GM19328 (cell line): Measurements from ENCODE around the gene CA7.

Experiments
- ATAC-seq: cut with Tn5 transposase; IDR thresholded peaks from one replicate; pipeline ENCODE4 v1.9.1; 2021; ENCODE audit warnings: mild to moderate bottlenecking, moderate library complexity; ENCODE audit not compliant: unreplicated experiment

Gene CA7

DNA sequence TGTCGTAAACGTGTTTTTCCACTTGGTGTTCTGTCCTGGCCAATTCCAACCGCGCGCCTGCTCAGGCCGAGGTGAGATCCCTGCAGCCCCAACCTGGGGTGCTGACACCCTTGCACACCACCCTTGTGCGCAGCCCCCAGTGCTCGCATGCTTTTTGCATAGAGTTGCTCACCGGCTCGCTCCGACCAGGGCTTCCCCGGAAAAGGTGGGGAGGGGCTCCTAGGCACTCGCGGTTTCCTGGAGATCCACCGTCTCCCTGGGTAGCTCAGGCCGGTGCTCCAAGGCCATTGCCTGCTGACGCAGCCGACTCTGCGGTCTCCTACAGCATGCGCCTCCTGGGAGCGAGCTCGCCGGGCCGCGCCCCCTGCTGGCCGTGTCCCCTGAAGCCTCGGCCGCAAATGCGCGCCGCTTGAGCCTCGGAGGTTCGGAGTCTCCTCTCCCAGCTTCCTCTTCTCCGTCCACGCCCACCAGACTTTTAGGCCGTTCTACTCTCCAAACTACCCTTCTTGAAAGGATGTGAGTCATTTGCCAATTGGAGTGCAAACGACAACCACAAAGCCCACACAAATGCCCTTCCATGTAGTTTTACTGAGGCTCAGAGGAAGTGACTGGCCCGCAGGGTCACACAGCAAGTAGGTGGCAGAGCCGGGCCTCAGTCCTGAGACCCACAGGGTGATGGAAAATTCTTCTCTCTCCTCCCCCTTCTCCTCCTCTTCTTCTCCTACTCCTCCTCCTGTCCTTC, 28.9 kb downstream of the CA7 start:
- peak; percentile 75 for ATAC-seq

DNA sequence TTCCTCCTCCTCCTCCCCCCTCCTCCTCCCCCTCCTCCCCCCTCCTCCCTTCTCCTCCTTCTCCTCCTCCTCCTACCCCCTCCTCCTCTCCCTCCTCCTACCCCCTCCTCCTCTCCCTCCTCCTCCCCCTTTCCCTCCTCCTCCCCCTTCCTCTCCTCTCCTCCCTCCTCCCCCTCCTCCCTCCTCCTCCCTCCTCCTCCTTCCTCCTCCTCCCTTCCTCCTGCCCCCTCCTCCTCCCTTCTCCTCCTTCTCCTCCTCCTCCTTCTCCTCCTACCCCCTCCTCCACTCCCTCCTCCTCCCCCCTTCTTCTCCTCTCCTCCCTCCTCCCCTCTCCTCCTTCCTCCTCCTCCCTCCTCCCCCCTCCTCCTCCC, 29.5 kb downstream of the CA7 start:
- ATAC-seq: no peak

DNA sequence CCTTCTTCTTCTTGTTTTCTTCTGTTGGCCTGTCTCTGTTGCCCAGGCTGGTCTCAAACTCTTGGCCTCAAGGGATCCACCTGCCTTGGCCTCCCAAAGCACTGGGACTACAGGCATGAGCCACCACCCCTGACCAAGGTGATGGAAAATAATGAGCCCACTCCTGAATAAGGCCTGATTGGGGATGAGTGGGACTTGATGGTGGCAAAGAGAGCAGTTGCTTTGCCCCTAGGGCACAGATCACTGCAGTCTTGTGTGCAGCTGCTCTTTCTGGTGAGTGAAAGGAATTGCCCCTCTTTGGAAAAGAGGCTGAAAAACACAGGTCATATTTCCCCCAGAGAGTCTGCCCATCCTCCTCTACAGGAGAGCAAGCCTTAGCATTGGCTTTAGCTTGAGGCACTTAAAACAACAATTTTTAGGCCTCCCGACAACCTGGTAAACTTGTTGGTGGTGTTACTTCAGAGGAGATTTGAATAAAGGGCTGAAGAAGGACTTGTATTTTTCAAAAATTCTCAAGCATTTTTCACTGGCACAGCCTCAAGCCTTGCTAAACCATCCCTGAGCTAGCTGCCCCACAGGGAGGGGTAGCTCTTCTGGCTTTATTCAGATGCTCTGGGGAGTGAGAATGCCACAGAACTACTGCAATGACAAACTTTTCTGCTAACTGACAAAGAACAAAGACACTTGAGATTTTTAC, 30.0 kb downstream of the CA7 start:
- ATAC-seq: no peak

DNA sequence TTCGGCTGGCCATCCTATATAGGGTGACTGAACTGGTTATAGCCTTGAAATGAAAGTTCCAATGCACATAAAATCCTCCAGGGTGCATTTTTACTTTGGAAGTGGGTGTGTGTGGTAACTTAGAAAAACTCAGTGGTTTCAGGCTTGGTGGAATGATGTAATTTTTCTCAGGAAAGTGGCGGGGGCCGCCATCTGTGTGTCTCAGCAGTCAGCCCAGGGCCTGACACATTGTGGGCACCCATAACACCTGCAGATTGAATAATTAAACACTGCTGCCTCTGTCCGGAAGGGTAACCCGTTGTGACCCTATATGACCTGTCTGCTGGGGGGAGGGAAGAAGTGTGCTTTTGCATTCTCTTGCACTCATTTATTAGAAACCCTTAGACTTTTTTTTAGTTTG, 33.9 kb downstream of the CA7 start:
- no peak for ATAC-seq

DNA sequence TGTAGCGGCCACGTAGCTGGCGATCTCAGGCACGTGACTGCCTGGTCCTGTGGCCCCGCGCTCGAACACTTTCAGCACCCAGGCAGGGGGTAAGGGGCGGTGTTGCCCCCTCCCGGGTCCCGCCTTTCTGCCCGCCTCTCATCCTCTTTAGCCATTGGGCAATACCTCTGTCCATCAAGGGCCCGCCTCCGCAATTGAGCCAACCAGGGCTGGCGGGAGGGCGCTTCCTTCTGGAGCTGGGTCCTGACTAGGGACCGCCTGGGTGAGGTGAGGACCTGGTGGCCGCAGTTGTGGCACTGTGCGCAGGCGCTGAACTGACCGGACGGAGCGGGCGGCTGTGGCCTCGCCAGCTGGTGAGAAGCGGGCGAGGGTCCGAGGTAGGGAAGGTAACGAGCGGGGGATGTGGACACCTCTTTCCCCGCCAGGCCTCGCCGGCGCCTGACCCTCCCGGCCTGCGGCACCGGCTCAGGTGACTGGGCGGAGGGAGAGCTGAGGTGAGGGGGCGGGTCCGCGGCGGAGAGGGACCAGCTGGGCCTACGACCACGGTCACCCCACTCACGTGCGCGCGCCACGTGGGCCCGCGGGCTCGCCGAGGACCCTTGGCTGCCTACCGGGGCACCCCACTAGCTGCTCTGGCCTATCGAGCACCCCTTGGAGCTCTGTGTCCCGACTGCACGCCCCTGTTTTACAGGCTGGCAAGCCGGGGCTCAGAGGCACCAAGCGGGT, 36.2 kb downstream of the CA7 start, which contains the start of gene PDP2:
TSS of gene PDP2 (plus strand) at position 228 of the 726 bp plus-strand sequence. CDS start 3,770 bp downstream, outside the sequence.
- ATAC-seq: peak; percentile 92

- ATAC-seq: peak; percentile 8
These were observed 36.8 kb downstream of the CA7 start for GRCh38 chr16:66881014-66881417.

- ATAC-seq: no peak
These were observed 37.3 kb downstream of the CA7 start for GRCh38 chr16:66881560-66881959.

GRCh38 chr16:66881964-66882508, 37.8 kb downstream of the CA7 start:
- ATAC-seq: no peak

- no peak for ATAC-seq
These were observed 38.5 kb downstream of the CA7 start for GRCh38 chr16:66882702-66883101.

DNA sequence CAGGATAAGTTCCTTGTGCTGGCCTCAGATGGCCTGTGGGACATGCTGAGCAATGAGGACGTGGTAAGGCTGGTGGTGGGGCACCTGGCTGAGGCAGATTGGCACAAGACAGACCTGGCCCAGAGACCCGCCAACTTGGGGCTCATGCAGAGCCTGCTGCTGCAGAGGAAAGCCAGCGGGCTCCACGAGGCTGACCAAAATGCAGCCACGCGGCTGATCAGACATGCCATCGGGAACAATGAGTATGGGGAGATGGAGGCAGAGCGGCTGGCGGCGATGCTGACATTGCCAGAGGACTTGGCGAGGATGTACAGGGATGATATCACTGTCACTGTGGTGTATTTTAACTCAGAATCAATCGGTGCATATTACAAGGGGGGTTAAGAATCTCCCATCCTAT, 41.3 kb downstream of the CA7 start:
- ATAC-seq: no peak

DNA sequence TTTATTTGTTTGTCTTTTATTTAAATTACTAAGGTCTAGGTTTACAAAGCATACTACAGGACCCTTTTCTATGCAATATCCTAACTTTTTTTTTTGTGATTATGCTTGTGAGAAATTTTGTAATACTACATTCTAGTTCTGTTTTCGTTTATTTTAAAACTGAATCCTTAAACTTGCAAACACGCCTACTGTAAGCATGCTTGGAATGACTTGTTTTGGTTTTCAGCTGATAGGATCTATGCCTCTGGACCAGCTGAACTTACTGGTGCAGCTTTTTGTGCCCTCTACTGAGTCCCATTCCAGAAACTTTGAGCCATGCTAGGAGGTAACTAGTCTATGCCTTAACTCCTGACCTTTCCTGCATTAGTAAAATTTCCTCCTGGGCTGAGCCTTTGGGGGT, 42.1 kb downstream of the CA7 start:
- no peak for ATAC-seq

DNA sequence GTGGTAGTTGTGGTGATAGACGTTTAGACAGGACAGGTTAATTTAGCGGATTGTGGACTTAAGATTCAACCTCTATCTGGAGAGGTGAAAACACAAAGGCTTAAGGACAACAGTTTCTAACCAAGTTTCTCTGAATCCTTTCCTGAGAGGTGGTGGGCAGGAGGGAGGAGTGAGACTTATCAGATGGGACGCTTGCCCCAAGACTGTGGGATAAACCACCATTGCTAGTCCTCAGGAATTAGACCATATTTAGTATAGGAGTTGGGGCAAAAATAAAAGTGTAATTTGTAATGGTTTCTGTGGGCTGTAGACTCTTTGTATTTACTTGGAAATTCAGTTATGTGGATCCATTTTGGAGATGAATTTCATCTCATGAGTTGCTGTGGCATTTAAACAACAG, 42.7 kb downstream of the CA7 start:
- ATAC-seq: no peak

- no peak for ATAC-seq
These were observed 44.7 kb downstream of the CA7 start for GRCh38 chr16:66888647-66889615.

DNA sequence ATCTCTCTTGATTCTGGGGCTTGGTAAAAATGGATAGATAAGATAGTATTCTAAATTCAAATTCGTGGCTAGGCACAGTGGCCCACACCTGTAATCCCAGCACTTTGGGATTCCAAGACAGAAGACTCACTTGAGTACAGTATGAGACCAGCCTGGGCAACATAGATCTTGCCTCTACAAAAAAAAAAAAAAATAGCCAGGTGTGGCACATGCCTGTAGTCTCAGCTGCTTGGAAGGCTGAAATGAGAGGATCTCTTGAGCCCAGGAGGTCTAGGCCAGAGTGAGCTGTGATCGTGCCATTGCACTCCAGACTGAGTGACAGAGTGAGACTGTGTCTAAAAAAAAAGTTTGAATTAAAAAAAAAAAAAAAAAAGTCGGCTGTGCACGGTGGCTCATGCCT, 45.4 kb downstream of the CA7 start:
- ATAC-seq: no peak

DNA sequence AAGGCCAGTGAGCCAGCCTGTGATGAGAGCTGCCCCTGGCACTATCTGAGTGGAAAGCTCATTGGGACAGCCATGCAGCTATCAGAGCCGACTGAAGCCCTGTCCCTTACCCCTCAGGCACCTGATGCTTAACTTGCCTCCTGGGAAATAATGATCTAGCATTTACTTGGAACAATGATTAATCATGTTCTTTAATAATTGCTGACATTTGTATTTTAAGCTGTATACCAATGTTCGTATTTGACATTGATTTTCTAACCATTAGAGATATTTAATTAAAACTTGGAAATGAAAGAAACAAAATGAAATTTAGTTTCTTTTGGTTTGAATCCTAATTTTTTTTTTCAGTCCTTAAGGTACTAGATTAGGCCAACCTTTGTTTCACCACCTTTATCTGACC, 46.6 kb downstream of the CA7 start:
- ATAC-seq: no peak

GRCh38 chr16:66891360-66891759, 47.1 kb downstream of the CA7 start:
- ATAC-seq: no peak

- ATAC-seq: no peak
These were observed 47.6 kb downstream of the CA7 start for GRCh38 chr16:66891797-66892196.

- no peak for ATAC-seq
These were observed 49.8 kb downstream of the CA7 start for GRCh38 chr16:66894055-66894454.

GRCh38 chr16:66894948-66895688, 50.9 kb downstream of the CA7 start:
- ATAC-seq: no peak

DNA sequence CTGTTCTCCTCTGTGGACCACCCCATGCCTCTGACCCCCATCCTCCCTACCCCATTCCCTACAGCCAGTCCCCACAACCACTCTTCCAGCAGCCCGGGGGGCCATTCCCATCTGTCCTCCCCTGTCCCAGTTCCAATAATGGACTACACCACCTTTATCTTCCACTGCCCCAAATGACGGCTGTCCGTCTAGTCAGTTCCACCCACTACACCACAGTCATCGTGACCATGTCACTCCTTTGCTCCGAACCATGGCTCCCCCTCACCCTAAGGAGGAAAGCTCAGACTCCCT, 51.4 kb downstream of the CA7 start:
- no peak for ATAC-seq
